H1 (cell line): ENCODE results near the gene CCDC141. TPM values are rescaled to one million over a fixed set of nuclear protein-coding genes. Genes with fewer than 3 reads are reported as not detected.

Source experiments
- CTCF ChIA-PET: fragments of 300-600 bp; sonication (Branson Sonifier 250); formaldehyde crosslinking; loops from one replicate; lab custom pipeline; 2021; ENCODE audit not compliant: partially characterized antibody; lab: Charles Lee
- POLR2A ChIA-PET: fragments of 300-600 bp; sonication (Branson Sonifier 250); formaldehyde crosslinking; loops from one replicate; lab custom pipeline; 2021; ENCODE audit warnings: inconsistent platforms; ENCODE audit not compliant: partially characterized antibody; lab: Charles Lee
- DNase-seq, 2 experiments: peaks; one replicate each; pipeline versions ENCODE4 v3.0.0 to v3.0.0-alpha.2; 2010 to 2022; ENCODE audit warnings: low spot score in 2 of 2, low read depth in 1 of 2, mixed read lengths in 1 of 2
- FAIRE-seq: peaks from 2 replicates; lab custom pipeline; 2011; peaks lifted over from hg19 to GRCh38; lab: Jason Lieb, UNC
- H2AFZ ChIP-seq: 2 replicates; pipeline ENCODE4 v1.8.1; 2012; ENCODE audit warnings: low read length, inconsistent platforms
- H2AK5ac ChIP-seq: 2 replicates; pipeline ENCODE4 v1.6.1; 2013; ENCODE audit warnings: low read depth, low read length
- H2BK120ac ChIP-seq: replicated peaks from 2 replicates; pipeline ENCODE3; 2013; ENCODE audit warnings: low read depth, low read length, inconsistent platforms
- H2BK12ac ChIP-seq: 2 replicates; pipeline ENCODE4 v1.6.1; 2013; ENCODE audit warnings: low read depth, low read length
- H2BK15ac ChIP-seq: 2 replicates; pipeline ENCODE4 v1.6.1; 2013; ENCODE audit warnings: low read length
- H2BK20ac ChIP-seq: 2 replicates; pipeline ENCODE4 v1.6.1; 2013; ENCODE audit warnings: low read length
- H2BK5ac ChIP-seq: 2 replicates; pipeline ENCODE4 v1.6.1; 2013; ENCODE audit warnings: low read depth, low read length
- H3K14ac ChIP-seq: 2 replicates; pipeline ENCODE4 v1.6.1; 2013; ENCODE audit warnings: inconsistent platforms; ENCODE audit not compliant: insufficient read length
- H3K18ac ChIP-seq: 2 replicates; pipeline ENCODE4 v1.6.1; 2013; ENCODE audit warnings: low read length; ENCODE audit errors: extremely low read depth
- H3K23ac ChIP-seq: 2 replicates; pipeline ENCODE4 v1.6.1; 2013; ENCODE audit warnings: inconsistent platforms; ENCODE audit not compliant: insufficient read length
- H3K23me2 ChIP-seq: 2 replicates; pipeline ENCODE4 v1.6.1; 2013; ENCODE audit warnings: low read depth, low read length
- H3K27ac ChIP-seq: 2 replicates; pipeline ENCODE4 v1.6.1; 2011; ENCODE audit warnings: low read depth, low read length, inconsistent platforms
- H3K27me3 ChIP-seq, 4 experiments: replicated peaks in 1 of 4; 1 replicate in 1 of 4; 2 replicates in 3 of 4; pipeline versions ENCODE4 v1.6.1 to v1.8.1; 2011 to 2013; ENCODE audit warnings: low read length in 3 of 4, mild to moderate bottlenecking in 3 of 4, inconsistent platforms in 2 of 4, mixed read lengths in 2 of 4, moderate library complexity in 1 of 4; ENCODE audit not compliant: control insufficient read depth in 3 of 4, insufficient read depth in 3 of 4; ENCODE audit errors: extremely low read depth in 1 of 4
- H3K36me3 ChIP-seq, 4 experiments: 2 replicates each; pipeline versions ENCODE4 v1.6.1 to v1.8.1; 2011 to 2013; ENCODE audit warnings: mild to moderate bottlenecking in 4 of 4, low read length in 3 of 4, moderate library complexity in 2 of 4, control low read depth in 1 of 4, inconsistent platforms in 1 of 4; ENCODE audit not compliant: insufficient read depth in 4 of 4, control insufficient read depth in 2 of 4
- H3K4ac ChIP-seq: replicated peaks from 2 replicates; pipeline ENCODE3; 2013; ENCODE audit warnings: low read length, low read depth, mixed read lengths, inconsistent platforms; ENCODE audit not compliant: insufficient read length
- H3K4me1 ChIP-seq, 4 experiments: replicated peaks in 1 of 4; 1 replicate in 1 of 4; 2 replicates in 3 of 4; pipeline versions ENCODE4 v1.6.1 to v1.8.1; 2011 to 2013; ENCODE audit warnings: low read length in 3 of 4, inconsistent platforms in 2 of 4, mixed read lengths in 1 of 4; ENCODE audit not compliant: insufficient read depth in 4 of 4, control insufficient read depth in 3 of 4
- H3K4me2 ChIP-seq, 2 experiments: 2 replicates each; pipeline versions ENCODE4 v1.6.1 to v1.8.1; 2011 to 2013; ENCODE audit warnings: low read depth in 2 of 2, low read length in 2 of 2, control low read depth in 1 of 2, inconsistent platforms in 1 of 2, mild to moderate bottlenecking in 1 of 2; ENCODE audit not compliant: insufficient read depth in 1 of 2
- H3K4me3 ChIP-seq, 4 experiments: fragments of 200-600, 300-600 bp in 1 of 4; sonication (generic), shearing (Covaris generic), sonication (Bioruptor Twin) in 1 of 4; 2 replicates each; pipeline versions ENCODE4 v1.5.1 to v1.8.1; 2011 to 2016; ENCODE audit warnings: low read length in 4 of 4, low read depth in 3 of 4, control low read depth in 2 of 4, inconsistent platforms in 2 of 4, mild to moderate bottlenecking in 2 of 4, mixed read lengths in 1 of 4, moderate library complexity in 1 of 4; ENCODE audit not compliant: insufficient read depth in 2 of 4; ENCODE audit errors: extremely low read depth in 1 of 4
- H3K56ac ChIP-seq: replicated peaks from 2 replicates; pipeline ENCODE3; 2013; ENCODE audit warnings: low read depth, mild to moderate bottlenecking, mixed read lengths, low read length, inconsistent platforms; ENCODE audit not compliant: insufficient read length
- H3K79me1 ChIP-seq: 2 replicates; pipeline ENCODE4 v1.6.1; 2013; ENCODE audit warnings: low read depth, low read length, control low read depth
- H3K79me2 ChIP-seq, 2 experiments: 2 replicates each; pipeline versions ENCODE4 v1.6.1 to v1.8.1; 2012 to 2013; ENCODE audit warnings: low read length in 2 of 2, mild to moderate bottlenecking in 2 of 2, inconsistent platforms in 1 of 2; ENCODE audit not compliant: insufficient read depth in 2 of 2, control insufficient read depth in 1 of 2
- H3K9ac ChIP-seq, 4 experiments: replicated peaks in 1 of 4; 1 replicate in 1 of 4; 2 replicates in 3 of 4; pipeline versions ENCODE4 v1.6.1 to v1.8.1; 2011 to 2013; ENCODE audit warnings: low read depth in 3 of 4, low read length in 3 of 4, control low read depth in 2 of 4, mild to moderate bottlenecking in 2 of 4, moderate library complexity in 2 of 4, inconsistent platforms in 1 of 4; ENCODE audit errors: extremely low read depth in 1 of 4
- H3K9me3 ChIP-seq, 2 experiments: 2 replicates each; pipeline versions ENCODE4 v1.6.1 to v1.8.1; 2012 to 2013; ENCODE audit warnings: mild to moderate bottlenecking in 2 of 2, moderate library complexity in 2 of 2, control low read depth in 1 of 2, inconsistent platforms in 1 of 2, low read depth in 1 of 2, low read length in 1 of 2, mixed read lengths in 1 of 2; ENCODE audit not compliant: insufficient read depth in 2 of 2
- H4K20me1 ChIP-seq, 2 experiments: replicated peaks in 1 of 2; 2 replicates each; pipeline versions ENCODE3 to v1.8.1; 2011 to 2013; ENCODE audit warnings: inconsistent platforms in 2 of 2, low read length in 2 of 2, mild to moderate bottlenecking in 1 of 2; ENCODE audit not compliant: insufficient read depth in 2 of 2, control insufficient read depth in 1 of 2
- H4K5ac ChIP-seq: 2 replicates; pipeline ENCODE4 v1.6.1; 2013; ENCODE audit warnings: low read length, low read depth, mixed read lengths, inconsistent platforms; ENCODE audit not compliant: insufficient read length
- H4K8ac ChIP-seq: 2 replicates; pipeline ENCODE4 v1.8.0; 2013; ENCODE audit warnings: mild to moderate bottlenecking, moderate library complexity, low read length, inconsistent platforms; ENCODE audit not compliant: insufficient read depth; ENCODE audit errors: extremely low read depth
- H4K91ac ChIP-seq: replicated peaks from 2 replicates; pipeline ENCODE3; 2013; ENCODE audit warnings: low read length, mixed read lengths, inconsistent platforms; ENCODE audit not compliant: insufficient read length
- CHD1 ChIP-seq: IDR thresholded peaks from 2 replicates; pipeline ENCODE4 v1.6.1; 2012; ENCODE audit warnings: low read depth, low read length, improper control_type of control experiment
- GTF2F1 ChIP-seq: IDR thresholded peaks from 2 replicates; pipeline ENCODE4 v1.6.1; 2012; ENCODE audit warnings: low read depth, low read length, improper control_type of control experiment, borderline replicate concordance
- HDAC6 ChIP-seq: IDR thresholded peaks from one replicate; pipeline ENCODE4 v1.7.1; 2012; ENCODE audit warnings: low read depth, mild to moderate bottlenecking, inconsistent platforms, low read length, moderate library complexity
- MAX ChIP-seq: IDR thresholded peaks from 2 replicates; pipeline ENCODE4 v1.6.1; 2012; ENCODE audit warnings: inconsistent platforms
- SP4 ChIP-seq: IDR thresholded peaks from 2 replicates; pipeline ENCODE4 v1.6.1; 2012; ENCODE audit warnings: low read length, inconsistent platforms
- SUZ12 ChIP-seq: fragments of 200-600 bp; sonication (generic); IDR thresholded peaks from 2 replicates; pipeline ENCODE4 v1.6.1; 2012; ENCODE audit warnings: mild to moderate bottlenecking, inconsistent platforms, low read length, moderate library complexity, mixed read lengths
- YY1 ChIP-seq: IDR thresholded peaks from 2 replicates; pipeline ENCODE4 v1.6.1; 2011; ENCODE audit warnings: low read depth, mild to moderate bottlenecking, low read length
- WGBS, 2 experiments: shearing (Covaris generic) in 1 of 2; methylation state at CpG; one replicate each; pipeline versions ENCODE4 v1.1.6 to v1.1.7; 2013 to 2015; ENCODE audit warnings: low lambda C conversion rate in 2 of 2, mixed read lengths in 2 of 2, inconsistent platforms in 1 of 2, low coverage in 1 of 2, missing lambda C conversion rate in 1 of 2; ENCODE audit not compliant: insufficient replicate concordance in 2 of 2, insufficient coverage in 1 of 2, insufficient read length in 1 of 2; ENCODE audit errors: extremely low coverage in 1 of 2, missing lambda C conversion rate in 1 of 2; 5-methylcytosine and 5-hydroxymethylcytosine counted together
- polyA plus RNA-seq, 7 experiments: library from polyadenylated mRNA; depleted of rRNA in 3 of 7; stranded (reverse) in 5 of 7; unstranded in 2 of 7; fragments of >200 nt in 5 of 7; fragments of 200-250 nt in 2 of 7; gene quantifications; 1 replicate in 5 of 7; 2 replicates in 1 of 7; 4 replicates in 1 of 7; pipeline versions ENCODE4 v1.2.1 to v1.2.3, GENCODE V29; 2011 to 2013; ENCODE audit warnings: missing spikeins in 2 of 7, mixed read lengths in 2 of 7
- total RNA-seq: library from RNA; stranded (reverse); fragmentation: NEBNext Ultra II Directional; extraction: Animal tissue kit (Norgen Biotek cat#: 25700); gene quantifications from 2 replicates; pipeline ENCODE4 v1.2.1, GENCODE V29; 2021

CCDC141 gene
- total and polyA plus RNA-seq, 2 of the 8 experiments (the other 6 are each of a cell fraction or from before 2014, with no cell fraction given) = 0.56 to 21.6 TPM

- H3K56ac ChIP-seq = no peak overlapping the region
- peaks cover 0 to 9% (median 0%) of the 10 kb centered on the region in 4 experiments; a peak in 1 of 8 replicates for H3K36me3 ChIP-seq
- DNase-seq (no peak), FAIRE-seq (no peak)
- H3K23me2 ChIP-seq = no peaks in the 10 kb centered on the region
- no peak overlapping the region for H3K9ac ChIP-seq
- H2BK12ac ChIP-seq = no peak overlapping the region
- H3K14ac ChIP-seq = no peak overlapping the region
- no peak overlapping the region for H3K4me3 ChIP-seq
- H2BK5ac ChIP-seq = no peak overlapping the region
- H3K4me1 ChIP-seq = peaks cover 0 to 12% (median 4%) of the 10 kb centered on the region in 4 experiments; a peak in 4 of 7 replicates
- 93% methylated on average over 5 of the region's 5 CpGs; no CpG with 5 or more reads in 1 of the 2 experiments for WGBS, 2 experiments
- H4K91ac ChIP-seq = no peak overlapping the region
- no peak overlapping the region for H2BK15ac ChIP-seq
- H3K79me1 ChIP-seq = no peaks in the 10 kb centered on the region
- CTCF ChIA-PET = interaction anchor here (2.3 kb wide), 1 partner anchor 157 kb away, joined by 4 read pairs; no protein-coding TSS in a partner anchor
- H3K9me3 ChIP-seq = no peaks in the 10 kb centered on the region
- no peak overlapping the region for H2AK5ac ChIP-seq
- POLR2A ChIA-PET = no interaction called here
- no peak overlapping the region for H2BK20ac ChIP-seq
- H3K27ac ChIP-seq = no peak overlapping the region
- H3K27me3 ChIP-seq = no peaks in the 10 kb centered on the region
- H3K4ac ChIP-seq = no peak overlapping the region
- peak overlapping the region in 1 of 2 experiments; percentile 1; a peak in 1 of 4 replicates for H3K4me2 ChIP-seq
- H2AFZ ChIP-seq = no peak overlapping the region
- H4K20me1 ChIP-seq = no peaks in the 10 kb centered on the region
- no peak overlapping the region for H4K5ac ChIP-seq
- H3K18ac ChIP-seq = no peak overlapping the region
- no peaks in the 10 kb centered on the region for H3K79me2 ChIP-seq
- no peak overlapping the region for H3K23ac ChIP-seq
- H4K8ac ChIP-seq = no peak overlapping the region
- no peak overlapping the region for H2BK120ac ChIP-seq
- no peak for TF ChIP-seq GTF2F1
- no peak for TF ChIP-seq SP4
- no peak for TF ChIP-seq MAX
- no peak for TF ChIP-seq CHD1
- TF ChIP-seq SUZ12 = no peak
- no peak for TF ChIP-seq YY1
- no peak for TF ChIP-seq HDAC6
Observed at GRCh38 chr2:178863130-178863855, 186.6 kb downstream of the CCDC141 start.
